H1 (cell line): ENCODE measurements around the gene RAD18. TPM values are rescaled to one million over a fixed set of nuclear protein-coding genes. Genes with fewer than 3 reads are reported as not detected.
A peak's percentile ranks its signal among the peaks of the same experiment; 100 is the strongest.

Experiments
- CTCF ChIA-PET: fragments of 300-600 bp; sonication (Branson Sonifier 250); formaldehyde crosslinking; loops from one replicate; lab custom pipeline; 2021; ENCODE audit not compliant: partially characterized antibody; lab: Charles Lee
- POLR2A ChIA-PET: fragments of 300-600 bp; sonication (Branson Sonifier 250); formaldehyde crosslinking; loops from one replicate; lab custom pipeline; 2021; ENCODE audit warnings: inconsistent platforms; ENCODE audit not compliant: partially characterized antibody; lab: Charles Lee
- DNase-seq, 2 experiments: peaks; one replicate each; pipeline versions ENCODE4 v3.0.0 to v3.0.0-alpha.2; 2010 to 2022; ENCODE audit warnings: low spot score in 2 of 2, low read depth in 1 of 2, mixed read lengths in 1 of 2
- FAIRE-seq: peaks from 2 replicates; lab custom pipeline; 2011; peaks lifted over from hg19 to GRCh38; lab: Jason Lieb, UNC
- H2AFZ ChIP-seq: 2 replicates; pipeline ENCODE4 v1.8.1; 2012; ENCODE audit warnings: low read length, inconsistent platforms
- H2AK5ac ChIP-seq: 2 replicates; pipeline ENCODE4 v1.6.1; 2013; ENCODE audit warnings: low read depth, low read length
- H2BK120ac ChIP-seq: replicated peaks from 2 replicates; pipeline ENCODE3; 2013; ENCODE audit warnings: low read depth, low read length, inconsistent platforms
- H2BK12ac ChIP-seq: 2 replicates; pipeline ENCODE4 v1.6.1; 2013; ENCODE audit warnings: low read depth, low read length
- H2BK15ac ChIP-seq: 2 replicates; pipeline ENCODE4 v1.6.1; 2013; ENCODE audit warnings: low read length
- H2BK20ac ChIP-seq: 2 replicates; pipeline ENCODE4 v1.6.1; 2013; ENCODE audit warnings: low read length
- H2BK5ac ChIP-seq: 2 replicates; pipeline ENCODE4 v1.6.1; 2013; ENCODE audit warnings: low read depth, low read length
- H3K14ac ChIP-seq: 2 replicates; pipeline ENCODE4 v1.6.1; 2013; ENCODE audit warnings: inconsistent platforms; ENCODE audit not compliant: insufficient read length
- H3K18ac ChIP-seq: 2 replicates; pipeline ENCODE4 v1.6.1; 2013; ENCODE audit warnings: low read length; ENCODE audit errors: extremely low read depth
- H3K23ac ChIP-seq: 2 replicates; pipeline ENCODE4 v1.6.1; 2013; ENCODE audit warnings: inconsistent platforms; ENCODE audit not compliant: insufficient read length
- H3K23me2 ChIP-seq: 2 replicates; pipeline ENCODE4 v1.6.1; 2013; ENCODE audit warnings: low read depth, low read length
- H3K27ac ChIP-seq: 2 replicates; pipeline ENCODE4 v1.6.1; 2011; ENCODE audit warnings: low read depth, low read length, inconsistent platforms
- H3K27me3 ChIP-seq, 4 experiments: replicated peaks in 1 of 4; 1 replicate in 1 of 4; 2 replicates in 3 of 4; pipeline versions ENCODE4 v1.6.1 to v1.8.1; 2011 to 2013; ENCODE audit warnings: low read length in 3 of 4, mild to moderate bottlenecking in 3 of 4, inconsistent platforms in 2 of 4, mixed read lengths in 2 of 4, moderate library complexity in 1 of 4; ENCODE audit not compliant: control insufficient read depth in 3 of 4, insufficient read depth in 3 of 4; ENCODE audit errors: extremely low read depth in 1 of 4
- H3K36me3 ChIP-seq, 4 experiments: 2 replicates each; pipeline versions ENCODE4 v1.6.1 to v1.8.1; 2011 to 2013; ENCODE audit warnings: mild to moderate bottlenecking in 4 of 4, low read length in 3 of 4, moderate library complexity in 2 of 4, control low read depth in 1 of 4, inconsistent platforms in 1 of 4; ENCODE audit not compliant: insufficient read depth in 4 of 4, control insufficient read depth in 2 of 4
- H3K4ac ChIP-seq: replicated peaks from 2 replicates; pipeline ENCODE3; 2013; ENCODE audit warnings: low read length, low read depth, mixed read lengths, inconsistent platforms; ENCODE audit not compliant: insufficient read length
- H3K4me1 ChIP-seq, 4 experiments: replicated peaks in 1 of 4; 1 replicate in 1 of 4; 2 replicates in 3 of 4; pipeline versions ENCODE4 v1.6.1 to v1.8.1; 2011 to 2013; ENCODE audit warnings: low read length in 3 of 4, inconsistent platforms in 2 of 4, mixed read lengths in 1 of 4; ENCODE audit not compliant: insufficient read depth in 4 of 4, control insufficient read depth in 3 of 4
- H3K4me2 ChIP-seq, 2 experiments: 2 replicates each; pipeline versions ENCODE4 v1.6.1 to v1.8.1; 2011 to 2013; ENCODE audit warnings: low read depth in 2 of 2, low read length in 2 of 2, control low read depth in 1 of 2, inconsistent platforms in 1 of 2, mild to moderate bottlenecking in 1 of 2; ENCODE audit not compliant: insufficient read depth in 1 of 2
- H3K4me3 ChIP-seq, 4 experiments: fragments of 200-600, 300-600 bp in 1 of 4; sonication (generic), shearing (Covaris generic), sonication (Bioruptor Twin) in 1 of 4; 2 replicates each; pipeline versions ENCODE4 v1.5.1 to v1.8.1; 2011 to 2016; ENCODE audit warnings: low read length in 4 of 4, low read depth in 3 of 4, control low read depth in 2 of 4, inconsistent platforms in 2 of 4, mild to moderate bottlenecking in 2 of 4, mixed read lengths in 1 of 4, moderate library complexity in 1 of 4; ENCODE audit not compliant: insufficient read depth in 2 of 4; ENCODE audit errors: extremely low read depth in 1 of 4
- H3K56ac ChIP-seq: replicated peaks from 2 replicates; pipeline ENCODE3; 2013; ENCODE audit warnings: low read depth, mild to moderate bottlenecking, mixed read lengths, low read length, inconsistent platforms; ENCODE audit not compliant: insufficient read length
- H3K79me1 ChIP-seq: 2 replicates; pipeline ENCODE4 v1.6.1; 2013; ENCODE audit warnings: low read depth, low read length, control low read depth
- H3K79me2 ChIP-seq, 2 experiments: 2 replicates each; pipeline versions ENCODE4 v1.6.1 to v1.8.1; 2012 to 2013; ENCODE audit warnings: low read length in 2 of 2, mild to moderate bottlenecking in 2 of 2, inconsistent platforms in 1 of 2; ENCODE audit not compliant: insufficient read depth in 2 of 2, control insufficient read depth in 1 of 2
- H3K9ac ChIP-seq, 4 experiments: replicated peaks in 1 of 4; 1 replicate in 1 of 4; 2 replicates in 3 of 4; pipeline versions ENCODE4 v1.6.1 to v1.8.1; 2011 to 2013; ENCODE audit warnings: low read depth in 3 of 4, low read length in 3 of 4, control low read depth in 2 of 4, mild to moderate bottlenecking in 2 of 4, moderate library complexity in 2 of 4, inconsistent platforms in 1 of 4; ENCODE audit errors: extremely low read depth in 1 of 4
- H3K9me3 ChIP-seq, 2 experiments: 2 replicates each; pipeline versions ENCODE4 v1.6.1 to v1.8.1; 2012 to 2013; ENCODE audit warnings: mild to moderate bottlenecking in 2 of 2, moderate library complexity in 2 of 2, control low read depth in 1 of 2, inconsistent platforms in 1 of 2, low read depth in 1 of 2, low read length in 1 of 2, mixed read lengths in 1 of 2; ENCODE audit not compliant: insufficient read depth in 2 of 2
- H4K20me1 ChIP-seq, 2 experiments: replicated peaks in 1 of 2; 2 replicates each; pipeline versions ENCODE3 to v1.8.1; 2011 to 2013; ENCODE audit warnings: inconsistent platforms in 2 of 2, low read length in 2 of 2, mild to moderate bottlenecking in 1 of 2; ENCODE audit not compliant: insufficient read depth in 2 of 2, control insufficient read depth in 1 of 2
- H4K5ac ChIP-seq: 2 replicates; pipeline ENCODE4 v1.6.1; 2013; ENCODE audit warnings: low read length, low read depth, mixed read lengths, inconsistent platforms; ENCODE audit not compliant: insufficient read length
- H4K8ac ChIP-seq: 2 replicates; pipeline ENCODE4 v1.8.0; 2013; ENCODE audit warnings: mild to moderate bottlenecking, moderate library complexity, low read length, inconsistent platforms; ENCODE audit not compliant: insufficient read depth; ENCODE audit errors: extremely low read depth
- H4K91ac ChIP-seq: replicated peaks from 2 replicates; pipeline ENCODE3; 2013; ENCODE audit warnings: low read length, mixed read lengths, inconsistent platforms; ENCODE audit not compliant: insufficient read length
- NANOG ChIP-seq: IDR thresholded peaks from 2 replicates; pipeline ENCODE4 v1.6.1; 2011; ENCODE audit warnings: low read length, low read depth, mild to moderate bottlenecking, inconsistent platforms; ENCODE audit not compliant: insufficient read depth, poor library complexity, severe bottlenecking
- TCF12 ChIP-seq: IDR thresholded peaks from 2 replicates; pipeline ENCODE4 v1.6.1; 2011; ENCODE audit warnings: low read depth, mild to moderate bottlenecking, low read length
- WGBS, 2 experiments: shearing (Covaris generic) in 1 of 2; methylation state at CpG; one replicate each; pipeline versions ENCODE4 v1.1.6 to v1.1.7; 2013 to 2015; ENCODE audit warnings: low lambda C conversion rate in 2 of 2, mixed read lengths in 2 of 2, inconsistent platforms in 1 of 2, low coverage in 1 of 2, missing lambda C conversion rate in 1 of 2; ENCODE audit not compliant: insufficient replicate concordance in 2 of 2, insufficient coverage in 1 of 2, insufficient read length in 1 of 2; ENCODE audit errors: extremely low coverage in 1 of 2, missing lambda C conversion rate in 1 of 2; 5-methylcytosine and 5-hydroxymethylcytosine counted together
- polyA plus RNA-seq, 7 experiments: library from polyadenylated mRNA; depleted of rRNA in 3 of 7; stranded (reverse) in 5 of 7; unstranded in 2 of 7; fragments of >200 nt in 5 of 7; fragments of 200-250 nt in 2 of 7; gene quantifications; 1 replicate in 5 of 7; 2 replicates in 1 of 7; 4 replicates in 1 of 7; pipeline versions ENCODE4 v1.2.1 to v1.2.3, GENCODE V29; 2011 to 2013; ENCODE audit warnings: missing spikeins in 2 of 7, mixed read lengths in 2 of 7
- total RNA-seq: library from RNA; stranded (reverse); fragmentation: NEBNext Ultra II Directional; extraction: Animal tissue kit (Norgen Biotek cat#: 25700); gene quantifications from 2 replicates; pipeline ENCODE4 v1.2.1, GENCODE V29; 2021

RAD18 gene
- total and polyA plus RNA-seq, 2 of the 8 experiments (the other 6 are each of a cell fraction or from before 2014, with no cell fraction given): 13.0 to 23.2 TPM

DNA sequence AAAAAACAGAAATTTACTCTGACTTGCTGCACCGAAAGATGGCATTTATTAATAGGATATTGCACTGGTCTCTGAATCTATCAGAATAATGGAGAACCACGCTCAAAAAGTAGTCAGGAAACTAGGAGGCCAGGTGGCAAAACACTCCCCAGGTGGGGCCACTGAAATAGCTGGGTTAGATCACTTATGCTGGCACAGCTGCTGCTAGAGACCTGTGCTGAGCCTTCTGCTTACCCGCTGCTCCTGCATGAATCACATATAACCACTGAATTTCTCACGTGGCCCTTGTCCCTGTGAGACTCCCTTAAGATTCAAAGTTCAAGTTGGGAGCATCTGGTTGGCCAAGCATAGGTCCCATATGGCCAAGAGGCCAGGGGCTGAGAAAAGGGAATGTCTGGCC lies 127.9 kb downstream of the RAD18 start:
- Histone ChIP-seq H3K18ac (no peak overlapping the region), H3K4me2 (no peak overlapping the region), H4K5ac (no peak overlapping the region), H3K79me2 (no peaks in the 10 kb centered on the region), H3K14ac (no peak overlapping the region), H4K91ac (no peak overlapping the region), H2BK15ac (no peak overlapping the region), H2AK5ac (no peak overlapping the region), H3K9me3 (no peaks in the 10 kb centered on the region), H3K4ac (no peak overlapping the region), H3K56ac (no peak overlapping the region), H3K23me2 (no peaks in the 10 kb centered on the region), H3K27me3 (no peaks in the 10 kb centered on the region; a peak in 1 of 7 replicates), H3K79me1 (no peaks in the 10 kb centered on the region), H3K4me3 (no peak overlapping the region), H4K20me1 (no peaks in the 10 kb centered on the region), H2BK120ac (no peak overlapping the region), H3K27ac (no peak overlapping the region), H3K9ac (no peak overlapping the region), H3K23ac (no peak overlapping the region), H3K36me3 (no peaks in the 10 kb centered on the region), H2BK5ac (no peak overlapping the region), H2BK20ac (no peak overlapping the region), H3K4me1 (no peaks in the 10 kb centered on the region), H2BK12ac (no peak overlapping the region), H2AFZ (no peak overlapping the region), H4K8ac (no peak overlapping the region)
- 67% methylated on average over 4 of the region's 4 CpGs; no CpG with 5 or more reads in 1 of the 2 experiments for WGBS, 2 experiments
- DNase-seq (no peak), FAIRE-seq (no peak)
- TF ChIP-seq TCF12: peak; percentile 91
- TF ChIP-seq NANOG: no peak
- CTCF ChIA-PET: interaction anchor here (1.5 kb wide), 1 partner anchor 12 kb away, joined by 4 read pairs; no protein-coding TSS in a partner anchor
- POLR2A ChIA-PET: no interaction called here
